Fibroblast of the aortic adventitia (primary cell): Measurements from ENCODE around the gene C22orf39. TPM values are rescaled to one million over a fixed set of nuclear protein-coding genes. Genes with fewer than 3 reads are reported as not detected.

ENCODE experiments used
- DNase-seq: peaks from one replicate; pipeline ENCODE4 v3.0.0-alpha.2; 2010; ENCODE audit warnings: low read depth
- H3K4me3 ChIP-seq: 2 replicates; pipeline ENCODE4 v1.5.1; 2011; ENCODE audit warnings: low read depth, mild to moderate bottlenecking, control low read depth, low read length, moderate library complexity
- total RNA-seq: library from RNA; depleted of rRNA; stranded (reverse); fragments of >200 nt; gene quantifications from 2 replicates; pipeline ENCODE4 v1.2.3, GENCODE V29; 2012; ENCODE audit warnings: low replicate concordance
- TF ChIP-seq, protein P1 (sequence below): IDR thresholded peaks from 2 replicates; pipeline ENCODE4 v1.5.1; 2011; ENCODE audit warnings: mild to moderate bottlenecking, low read length, control low read depth, inconsistent platforms; ENCODE audit not compliant: insufficient read depth

C22orf39 gene
- total RNA-seq, 1 donor, result 10.5 TPM

DNA sequence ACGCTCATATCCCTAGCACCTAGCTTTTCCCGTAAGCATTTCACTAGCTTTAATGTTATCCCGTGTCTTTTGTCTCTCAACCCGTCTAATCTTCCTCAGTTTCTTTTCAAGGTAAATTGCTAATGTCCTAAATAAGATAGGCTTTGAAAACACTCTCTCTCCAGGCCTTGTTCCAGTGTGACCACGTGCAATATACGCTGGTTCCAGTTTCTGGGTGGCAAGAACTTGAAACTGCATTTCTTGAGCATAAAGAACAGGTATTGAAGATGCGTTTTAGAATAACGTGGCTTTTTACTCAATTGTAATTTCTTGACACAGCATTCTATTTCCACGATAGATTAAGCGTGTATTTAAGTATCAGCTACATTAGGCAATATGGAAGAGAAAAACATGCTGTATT, 33.3 kb upstream of the C22orf39 start:
- TF ChIP-seq, protein P1, sequence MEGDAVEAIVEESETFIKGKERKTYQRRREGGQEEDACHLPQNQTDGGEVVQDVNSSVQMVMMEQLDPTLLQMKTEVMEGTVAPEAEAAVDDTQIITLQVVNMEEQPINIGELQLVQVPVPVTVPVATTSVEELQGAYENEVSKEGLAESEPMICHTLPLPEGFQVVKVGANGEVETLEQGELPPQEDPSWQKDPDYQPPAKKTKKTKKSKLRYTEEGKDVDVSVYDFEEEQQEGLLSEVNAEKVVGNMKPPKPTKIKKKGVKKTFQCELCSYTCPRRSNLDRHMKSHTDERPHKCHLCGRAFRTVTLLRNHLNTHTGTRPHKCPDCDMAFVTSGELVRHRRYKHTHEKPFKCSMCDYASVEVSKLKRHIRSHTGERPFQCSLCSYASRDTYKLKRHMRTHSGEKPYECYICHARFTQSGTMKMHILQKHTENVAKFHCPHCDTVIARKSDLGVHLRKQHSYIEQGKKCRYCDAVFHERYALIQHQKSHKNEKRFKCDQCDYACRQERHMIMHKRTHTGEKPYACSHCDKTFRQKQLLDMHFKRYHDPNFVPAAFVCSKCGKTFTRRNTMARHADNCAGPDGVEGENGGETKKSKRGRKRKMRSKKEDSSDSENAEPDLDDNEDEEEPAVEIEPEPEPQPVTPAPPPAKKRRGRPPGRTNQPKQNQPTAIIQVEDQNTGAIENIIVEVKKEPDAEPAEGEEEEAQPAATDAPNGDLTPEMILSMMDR, result no peak
- H3K4me3 ChIP-seq, result no peak overlapping the region
- no peak for DNase-seq

DNA sequence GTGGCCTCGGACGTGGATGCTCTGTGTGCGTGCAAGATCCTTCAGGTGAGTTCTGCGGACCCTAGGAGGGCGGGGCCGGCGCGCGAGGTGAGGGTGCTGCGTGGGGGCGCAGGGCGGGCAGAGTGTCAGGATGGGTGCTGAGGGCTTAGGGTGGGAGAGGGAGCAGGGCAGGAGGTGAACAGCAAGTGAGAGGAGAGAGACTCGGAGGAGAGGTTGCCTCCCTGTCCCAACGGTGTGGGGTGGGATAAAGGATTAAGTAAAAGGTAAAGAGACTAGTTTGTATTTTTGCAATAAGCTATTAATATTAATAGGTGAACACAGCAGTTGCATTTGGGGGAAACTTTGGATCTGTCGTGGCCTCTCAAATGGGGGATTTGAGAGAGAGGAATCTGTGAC, 32.7 kb upstream of the C22orf39 start:
- H3K4me3 ChIP-seq, result peak overlapping the region; percentile 82
- no peak for DNase-seq

DNA sequence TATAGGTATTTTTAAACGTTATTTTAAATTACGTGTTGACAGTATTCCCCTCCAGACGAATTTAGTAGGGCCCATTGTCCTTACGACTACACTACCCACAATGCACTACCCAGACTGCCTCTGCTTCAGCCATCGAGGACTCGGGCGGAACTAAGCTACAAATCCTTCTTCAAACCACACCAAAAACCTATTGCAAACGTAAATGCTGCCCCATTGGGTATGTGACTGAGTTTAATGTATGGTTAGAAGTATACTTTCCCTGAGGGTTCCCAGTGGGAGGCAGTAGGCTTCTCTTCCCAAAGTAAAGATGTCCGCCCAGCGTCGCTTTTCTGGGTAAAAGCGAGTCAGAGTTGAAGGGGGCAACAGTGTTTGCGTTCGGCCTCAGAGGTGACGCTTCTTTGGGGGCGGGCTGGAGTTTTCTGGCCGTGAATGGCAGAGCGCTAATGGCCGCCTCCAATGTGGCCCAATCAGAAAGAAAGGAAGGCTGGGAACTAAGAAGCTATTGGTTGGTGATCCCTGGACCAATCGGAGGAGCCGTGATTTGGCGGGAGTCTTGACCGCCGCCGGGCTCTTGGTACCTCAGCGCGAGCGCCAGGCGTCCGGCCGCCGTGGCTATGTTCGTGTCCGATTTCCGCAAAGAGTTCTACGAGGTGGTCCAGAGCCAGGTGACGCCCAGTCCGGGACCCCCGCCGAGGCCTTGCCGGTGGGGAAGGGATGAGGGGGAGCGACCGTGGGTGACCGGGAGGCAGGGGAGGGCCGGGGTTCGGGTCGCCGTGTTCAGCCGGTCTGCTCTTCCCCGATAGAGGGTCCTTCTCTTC, 32.1 kb upstream of the C22orf39 start, which contains the start of gene CDC45:
Gene CDC45, plus strand, starts transcription at position 566 of the 818 bp plus-strand sequence. Its CDS starts 49 bp downstream, at position 615.
- peak within 1 kb of the TSS; percentile 96 for H3K4me3 ChIP-seq
- TF ChIP-seq, protein P1, result no peak
- peak; percentile 99 for DNase-seq

More for the DNA sequence above, 32.7 kb upstream of the C22orf39 start:
- TF ChIP-seq, protein P1, result no peak

DNA sequence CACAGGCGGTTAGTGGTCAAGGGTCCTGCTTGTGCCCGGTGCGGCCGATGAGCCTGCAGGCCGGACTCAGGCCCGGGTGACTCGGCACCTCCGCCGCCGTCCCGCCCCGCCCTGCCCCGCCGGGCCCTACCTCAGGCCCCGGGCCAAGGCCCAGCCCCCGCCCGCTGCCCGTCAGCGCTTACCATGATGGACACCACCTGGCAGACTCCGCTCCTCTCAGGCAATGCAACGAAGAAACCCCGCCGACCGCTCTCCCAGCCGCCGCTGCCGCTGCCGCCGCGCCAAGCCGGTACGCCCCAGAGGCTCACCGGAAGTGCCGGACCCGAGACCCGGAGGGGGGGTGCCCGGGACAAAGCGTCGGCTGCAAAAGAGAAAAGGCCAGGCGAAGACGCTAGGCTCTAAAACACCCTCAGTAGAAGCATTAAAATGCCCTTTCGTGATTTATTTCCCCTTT, 31.4 kb upstream of the C22orf39 start, which contains the start of gene UFD1:
Gene UFD1, minus strand, starts transcription at position 293 of the 454 bp plus-strand sequence. Its CDS starts 108 bp downstream, at position 185.
- H3K4me3 ChIP-seq, result peak within 1 kb of the TSS; percentile 96
- TF ChIP-seq, protein P1, result no peak
- peak; percentile 84 for DNase-seq

DNA sequence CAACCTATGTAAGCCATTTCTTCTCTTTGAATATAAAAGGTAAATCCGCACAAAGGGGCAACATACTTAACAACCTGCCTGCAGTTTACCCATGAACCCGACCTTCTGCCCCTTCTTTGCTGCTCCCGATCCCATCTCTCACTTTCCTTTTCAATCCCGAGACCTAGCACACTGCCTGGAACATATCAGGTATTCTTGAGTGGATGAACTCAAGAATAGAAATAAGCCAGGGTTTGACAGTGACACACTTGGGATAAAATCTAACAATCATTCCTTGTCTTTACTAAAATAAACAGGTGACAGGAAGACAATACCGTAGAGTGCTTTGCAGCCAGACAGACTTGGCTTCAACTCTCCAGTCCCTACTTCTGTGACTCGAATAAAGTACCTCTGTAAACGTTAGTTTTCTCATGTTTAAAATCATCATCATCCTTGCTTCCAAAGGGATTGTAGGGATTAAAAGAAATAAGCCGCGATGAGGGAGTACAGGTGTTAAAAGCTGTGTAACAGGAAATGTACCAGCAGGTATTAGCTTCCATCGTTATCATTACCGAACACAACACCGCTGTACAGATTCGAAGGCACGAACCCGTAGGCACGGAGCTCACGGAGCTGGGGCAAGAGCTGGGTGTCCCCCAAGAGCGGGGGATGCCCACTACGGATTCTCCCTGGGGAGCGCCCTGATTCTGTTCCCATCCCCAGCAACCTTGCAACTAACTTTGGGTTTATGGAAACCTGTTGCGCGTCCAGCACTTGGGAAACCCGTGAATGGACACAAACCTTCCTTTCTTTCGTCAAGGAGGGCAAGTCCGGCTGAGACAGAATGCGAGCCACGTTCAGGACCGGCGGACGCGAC, 30.8 kb upstream of the C22orf39 start:
- TF ChIP-seq, protein P1, result no peak
- DNase-seq, result no peak
- H3K4me3 ChIP-seq, result peak overlapping the region; percentile 96

DNA sequence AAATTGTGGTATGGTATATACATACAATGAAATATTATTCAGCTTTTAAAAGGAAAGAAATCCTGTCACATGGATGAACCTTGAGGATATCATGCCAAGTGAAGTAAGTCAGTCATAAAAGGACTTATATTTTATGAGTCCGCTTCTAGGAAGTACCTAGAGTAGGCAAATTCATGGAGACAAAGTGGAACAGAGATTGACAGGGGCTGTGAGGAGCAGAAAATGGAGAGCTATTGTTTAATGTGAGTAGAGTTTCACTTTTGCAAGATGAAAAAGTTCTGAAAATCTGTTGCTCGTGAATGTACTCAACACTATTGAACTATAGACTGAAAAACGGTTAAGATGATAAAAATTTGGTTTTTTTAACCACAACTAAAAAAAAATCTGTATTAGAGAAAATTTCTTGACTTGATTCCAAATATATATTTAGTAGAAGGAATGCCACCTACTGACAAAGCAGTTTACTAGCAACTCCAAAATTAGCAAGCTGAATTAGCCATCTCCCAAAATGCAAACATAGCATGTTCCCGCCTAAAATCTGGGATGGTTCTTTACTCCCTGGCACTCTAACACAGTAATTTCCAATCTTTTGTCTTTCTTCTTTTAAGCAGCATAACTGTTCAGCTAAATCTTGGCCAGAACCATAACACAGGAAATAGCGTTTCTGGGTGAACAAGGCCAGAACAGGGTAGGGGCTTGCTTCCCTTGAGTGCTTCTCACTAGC, 30.0 kb upstream of the C22orf39 start:
- TF ChIP-seq, protein P1, result peak; percentile 16
- DNase-seq, result peak; percentile 45
- peak overlapping the region; percentile 96 for H3K4me3 ChIP-seq
